HG03064 (cell line): ENCODE measurements around the gene PBX1.

Experiments used
- ATAC-seq: cut with Tn5 transposase; IDR thresholded peaks from one replicate; pipeline ENCODE4 v1.9.1; 2021; ENCODE audit warnings: low read depth; ENCODE audit not compliant: unreplicated experiment

PBX1 gene

GRCh38 chr1:164886101-164886500, 327.1 kb downstream of the PBX1 start:
- ATAC-seq: no peak

GRCh38 chr1:164891615-164892014, 332.6 kb downstream of the PBX1 start:
- ATAC-seq: no peak

GRCh38 chr1:164895026-164895912, 336.3 kb downstream of the PBX1 start:
- ATAC-seq: no peak

GRCh38 chr1:164901031-164901430, 342.0 kb downstream of the PBX1 start:
- ATAC-seq: no peak
